H1 (cell line): Measurements from ENCODE around the gene ARTN. TPM values are rescaled to one million over a fixed set of nuclear protein-coding genes. Genes with fewer than 3 reads are reported as not detected.

Source experiments
- ATF3 ChIP-seq: IDR thresholded peaks from 2 replicates; pipeline ENCODE4 v1.6.1; 2011; ENCODE audit warnings: low read depth, mild to moderate bottlenecking, low read length; ENCODE audit not compliant: insufficient read depth
- BACH1 ChIP-seq: IDR thresholded peaks from 2 replicates; pipeline ENCODE4 v1.6.1; 2012; ENCODE audit warnings: low read length, improper control_type of control experiment
- BCL11A ChIP-seq, 2 experiments: IDR thresholded peaks; one replicate each; pipeline ENCODE4 v1.6.1; 2011; ENCODE audit warnings: low read depth in 2 of 2, low read length in 2 of 2, mild to moderate bottlenecking in 2 of 2
- CEBPB ChIP-seq: IDR thresholded peaks from 2 replicates; pipeline ENCODE4 v1.6.1; 2012; ENCODE audit warnings: low read depth, low read length
- CTBP2 ChIP-seq: IDR thresholded peaks from 2 replicates; pipeline ENCODE4 v1.7.0; 2011; ENCODE audit warnings: borderline replicate concordance, mild to moderate bottlenecking, moderate library complexity, mixed read lengths, low read length; ENCODE audit not compliant: insufficient read depth, insufficient read length
- EGR1 ChIP-seq: IDR thresholded peaks from 2 replicates; pipeline ENCODE4 v1.6.1; 2011; ENCODE audit warnings: low read depth, low read length, borderline replicate concordance
- HDAC2 ChIP-seq, 2 experiments: fragments of 300-600 bp in 1 of 2; sonication (generic) in 1 of 2; IDR thresholded peaks; 2 replicates each; pipeline ENCODE4 v1.6.1; 2011 to 2012; ENCODE audit warnings: low read depth in 2 of 2, low read length in 2 of 2, mild to moderate bottlenecking in 2 of 2, moderate library complexity in 2 of 2, borderline replicate concordance in 1 of 2, inconsistent platforms in 1 of 2
- JUND ChIP-seq: IDR thresholded peaks from 2 replicates; pipeline ENCODE4 v1.6.1; 2011; ENCODE audit warnings: mild to moderate bottlenecking, improper control_type of control experiment, low read length
- POU5F1 ChIP-seq: IDR thresholded peaks from 2 replicates; pipeline ENCODE4 v1.6.1; 2011; ENCODE audit warnings: low read depth, mild to moderate bottlenecking, low read length, moderate library complexity
- RAD21 ChIP-seq, 2 experiments: IDR thresholded peaks in 1 of 2; conservative IDR thresholded peaks in 1 of 2; 2 replicates each; pipeline ENCODE4 v1.6.1; 2011; ENCODE audit warnings: low read depth in 2 of 2, low read length in 2 of 2, improper control_type of control experiment in 1 of 2, inconsistent platforms in 1 of 2, mild to moderate bottlenecking in 1 of 2, moderate library complexity in 1 of 2
- RFX5 ChIP-seq: IDR thresholded peaks from 2 replicates; pipeline ENCODE4 v1.6.1; 2011; ENCODE audit warnings: low read depth, low read length, improper control_type of control experiment, borderline replicate concordance
- RNF2 ChIP-seq: fragments of 200-900, 300-1000 bp; sonication (generic); IDR thresholded peaks from 2 replicates; pipeline ENCODE4 v1.7.1; 2016; ENCODE audit warnings: borderline replicate concordance, low read depth, mild to moderate bottlenecking, antibody characterized with exemption, low read length; ENCODE audit not compliant: poor library complexity, severe bottlenecking; ENCODE audit errors: missing control alignments
- SAP30 ChIP-seq: fragments of 300-600 bp; sonication (generic); IDR thresholded peaks from 2 replicates; pipeline ENCODE4 v1.7.1; 2012; ENCODE audit warnings: low read length, moderate library complexity, mild to moderate bottlenecking, inconsistent platforms; ENCODE audit not compliant: insufficient read depth, insufficient replicate concordance
- SIN3A ChIP-seq, 2 experiments: IDR thresholded peaks in 1 of 2; conservative IDR thresholded peaks in 1 of 2; 2 replicates each; pipeline ENCODE4 v1.6.1; 2011 to 2012; ENCODE audit warnings: low read length in 2 of 2, improper control_type of control experiment in 1 of 2, low read depth in 1 of 2, mild to moderate bottlenecking in 1 of 2
- SIRT6 ChIP-seq: IDR thresholded peaks from one replicate; pipeline ENCODE4 v1.7.1; 2012; ENCODE audit warnings: low read length, inconsistent platforms
- SIX5 ChIP-seq: IDR thresholded peaks from 2 replicates; pipeline ENCODE4 v1.6.1; 2011; ENCODE audit warnings: mild to moderate bottlenecking, low read depth, low read length
- SP1 ChIP-seq: IDR thresholded peaks from 2 replicates; pipeline ENCODE4 v1.6.1; 2011; ENCODE audit warnings: low read depth, low read length
- SP4 ChIP-seq: IDR thresholded peaks from 2 replicates; pipeline ENCODE4 v1.6.1; 2012; ENCODE audit warnings: low read length, inconsistent platforms
- SRF ChIP-seq: IDR thresholded peaks from 2 replicates; pipeline ENCODE4 v1.6.1; 2011; ENCODE audit warnings: mild to moderate bottlenecking, low read depth, low read length, moderate library complexity
- TAF1 ChIP-seq: IDR thresholded peaks from 2 replicates; pipeline ENCODE4 v1.6.1; 2011; ENCODE audit warnings: mild to moderate bottlenecking, low read depth, low read length
- TBP ChIP-seq: IDR thresholded peaks from 2 replicates; pipeline ENCODE4 v1.6.1; 2011; ENCODE audit warnings: low read depth, low read length, improper control_type of control experiment
- TCF12 ChIP-seq: IDR thresholded peaks from 2 replicates; pipeline ENCODE4 v1.6.1; 2011; ENCODE audit warnings: low read depth, mild to moderate bottlenecking, low read length
- TEAD4 ChIP-seq: IDR thresholded peaks from 2 replicates; pipeline ENCODE4 v1.6.1; 2012; ENCODE audit warnings: low read depth, low read length, inconsistent platforms, mixed read lengths
- polyA plus RNA-seq, 7 experiments: library from polyadenylated mRNA; depleted of rRNA in 3 of 7; stranded (reverse) in 5 of 7; unstranded in 2 of 7; fragments of >200 nt in 5 of 7; fragments of 200-250 nt in 2 of 7; gene quantifications; 1 replicate in 5 of 7; 2 replicates in 1 of 7; 4 replicates in 1 of 7; pipeline versions ENCODE4 v1.2.1 to v1.2.3, GENCODE V29; 2011 to 2013; ENCODE audit warnings: missing spikeins in 2 of 7, mixed read lengths in 2 of 7
- total RNA-seq: library from RNA; stranded (reverse); fragmentation: NEBNext Ultra II Directional; extraction: Animal tissue kit (Norgen Biotek cat#: 25700); gene quantifications from 2 replicates; pipeline ENCODE4 v1.2.1, GENCODE V29; 2021

The ARTN gene
- total and polyA plus RNA-seq, 2 of the 8 experiments (the other 6 are each of a cell fraction or from before 2014, with no cell fraction given), result 13.5 to 22.7 TPM

GRCh38 chr1:43934101-43934985, 742 bp downstream of the ARTN start (continued):
- no peak for TF ChIP-seq BCL11A (IDR thresholded peaks at IDR 0.05; ENCODE audit: low read depth in 2 of 2, low read length in 2 of 2)
- no peak; the same call in 1 of the 2 replicates for TF ChIP-seq SP4
- no peak for TF ChIP-seq SP1
- no peak for TF ChIP-seq POU5F1
- TF ChIP-seq SIRT6, result no peak
- TF ChIP-seq CEBPB, result no peak
- peak; percentile 46 for TF ChIP-seq CTBP2
- peak; percentile 92 to 97 for TF ChIP-seq RAD21 (IDR thresholded peaks at IDR 0.05 in 1 of 2, conservative IDR thresholded peaks at IDR 0.05 in 1 of 2; ENCODE audit: low read depth in 2 of 2, low read length in 2 of 2)
- TF ChIP-seq RFX5, result no peak
- TF ChIP-seq TBP, result no peak; the same call in 1 of the 2 replicates
- TF ChIP-seq BACH1, result no peak
- TF ChIP-seq EGR1, result no peak
- TF ChIP-seq TAF1, result peak; percentile 36; the same call in 1 of the 2 replicates
- TF ChIP-seq JUND, result peak; percentile 55
- TF ChIP-seq HDAC2 (IDR thresholded peaks at IDR 0.05; ENCODE audit: borderline replicate concordance in 1 of 2, low read depth in 2 of 2, low read length in 2 of 2), result no peak
- TF ChIP-seq SIX5, result no peak
- TF ChIP-seq SIN3A (conservative IDR thresholded peaks at IDR 0.05 in 1 of 2, IDR thresholded peaks at IDR 0.05 in 1 of 2; ENCODE audit: low read depth in 1 of 2, low read length in 2 of 2), result no peak
- 0 out of 2 replicates have a peak, but pooled peaks have one; percentile 33 for TF ChIP-seq TCF12
- no peak for TF ChIP-seq RNF2
- TF ChIP-seq SAP30, result no peak
- 0 out of 2 replicates have a peak, but pooled peaks have one; percentile 3 for TF ChIP-seq ATF3
- no peak for TF ChIP-seq SRF
- peak; percentile 75 for TF ChIP-seq TEAD4
